Measurements from ENCODE around the gene NIT1.

The NIT1 gene

GRCh38 chr1:161153682-161154337 is 35.9 kb downstream of the NIT1 start, which contains the start of gene UFC1:
Gene UFC1 (plus strand): TSS chr1:161153978. CDS start chr1:161153998, 20 bp downstream.
- peak; percentile 94 for DNase-seq (ENCODE audit: low read depth)
- TF ChIP-seq, protein P1, sequence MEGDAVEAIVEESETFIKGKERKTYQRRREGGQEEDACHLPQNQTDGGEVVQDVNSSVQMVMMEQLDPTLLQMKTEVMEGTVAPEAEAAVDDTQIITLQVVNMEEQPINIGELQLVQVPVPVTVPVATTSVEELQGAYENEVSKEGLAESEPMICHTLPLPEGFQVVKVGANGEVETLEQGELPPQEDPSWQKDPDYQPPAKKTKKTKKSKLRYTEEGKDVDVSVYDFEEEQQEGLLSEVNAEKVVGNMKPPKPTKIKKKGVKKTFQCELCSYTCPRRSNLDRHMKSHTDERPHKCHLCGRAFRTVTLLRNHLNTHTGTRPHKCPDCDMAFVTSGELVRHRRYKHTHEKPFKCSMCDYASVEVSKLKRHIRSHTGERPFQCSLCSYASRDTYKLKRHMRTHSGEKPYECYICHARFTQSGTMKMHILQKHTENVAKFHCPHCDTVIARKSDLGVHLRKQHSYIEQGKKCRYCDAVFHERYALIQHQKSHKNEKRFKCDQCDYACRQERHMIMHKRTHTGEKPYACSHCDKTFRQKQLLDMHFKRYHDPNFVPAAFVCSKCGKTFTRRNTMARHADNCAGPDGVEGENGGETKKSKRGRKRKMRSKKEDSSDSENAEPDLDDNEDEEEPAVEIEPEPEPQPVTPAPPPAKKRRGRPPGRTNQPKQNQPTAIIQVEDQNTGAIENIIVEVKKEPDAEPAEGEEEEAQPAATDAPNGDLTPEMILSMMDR (IDR thresholded peaks at IDR 0.05; ENCODE audit: low read length, missing control alignments), result no peak

DNA sequence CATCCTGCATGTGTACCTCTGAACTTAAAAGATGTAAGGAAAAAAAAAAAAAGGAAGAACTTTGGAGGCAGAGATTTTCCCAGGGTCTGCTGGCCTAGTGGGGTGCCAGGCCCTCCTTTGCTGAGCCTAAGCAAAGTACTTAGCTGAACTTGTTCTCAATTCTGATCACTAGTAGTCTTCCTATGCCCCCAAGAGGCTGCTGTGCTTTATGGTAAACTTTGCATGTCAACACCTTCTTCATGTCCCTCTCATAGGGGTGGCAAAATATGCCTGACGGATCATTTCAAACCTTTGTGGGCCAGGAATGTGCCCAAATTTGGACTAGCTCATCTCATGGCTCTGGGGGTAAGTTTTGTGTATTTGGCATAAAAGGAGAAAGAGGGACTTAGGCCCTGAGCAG is 40.0 kb downstream of the NIT1 start:
- TF ChIP-seq, protein P1 (IDR thresholded peaks at IDR 0.05; ENCODE audit: low read length, missing control alignments), result no peak
- DNase-seq (ENCODE audit: low read depth), result no peak
- H3K4me3 ChIP-seq (replicated peaks; ENCODE audit: low read depth, low read length), result no peak overlapping the region

More at GRCh38 chr1:161153682-161154337, 35.9 kb downstream of the NIT1 start, which contains the start of gene UFC1:
- H3K4me3 ChIP-seq (replicated peaks; ENCODE audit: low read depth, low read length), result peak within 1 kb of the TSS; percentile 99

DNA sequence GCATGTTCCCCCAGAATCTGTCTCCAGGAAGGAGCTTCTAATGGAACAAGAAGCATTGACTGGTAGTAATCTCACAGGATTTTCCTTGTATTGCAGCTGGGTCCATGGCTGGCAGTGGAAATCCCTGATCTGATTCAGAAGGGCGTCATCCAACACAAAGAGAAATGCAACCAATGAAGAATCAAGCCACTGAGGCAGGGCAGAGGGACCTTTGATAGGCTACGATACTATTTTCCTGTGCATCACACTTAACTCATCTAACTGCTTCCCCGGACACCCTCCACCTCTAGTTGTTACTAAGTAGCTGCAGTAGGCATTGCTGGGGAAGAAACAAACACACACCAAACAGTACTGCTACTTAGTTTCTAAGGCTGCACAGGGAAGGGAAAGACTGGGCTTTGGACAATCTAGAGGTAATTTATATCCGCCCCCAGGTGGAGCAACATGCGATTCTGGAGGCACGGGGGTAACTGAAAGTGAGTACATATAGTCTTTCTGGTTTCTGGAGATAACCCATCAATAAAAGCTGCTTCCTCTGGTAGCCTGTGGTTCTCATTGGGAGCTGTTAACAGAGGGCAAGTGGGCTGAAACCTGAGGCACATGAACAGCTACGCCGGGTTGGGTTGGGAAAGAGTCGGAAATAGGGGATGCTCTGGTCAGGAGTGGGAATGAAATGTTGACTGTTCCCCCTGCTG is 40.6 kb downstream of the NIT1 start:
- DNase-seq (ENCODE audit: low read depth), result no peak
- H3K4me3 ChIP-seq (replicated peaks; ENCODE audit: low read depth, low read length), result peak overlapping the region; percentile 73
- TF ChIP-seq, protein P1 (IDR thresholded peaks at IDR 0.05; ENCODE audit: low read length, missing control alignments), result no peak

- DNase-seq (ENCODE audit: low read depth), result peak; percentile 90
- TF ChIP-seq, protein P1 (IDR thresholded peaks at IDR 0.05; ENCODE audit: low read length, missing control alignments), result peak; percentile 44
- H3K4me3 ChIP-seq (replicated peaks; ENCODE audit: low read depth, low read length), result peak within 1 kb of the TSS; percentile 73
These were observed 41.4 kb downstream of the NIT1 start, which contains the start of gene USP21 for GRCh38 chr1:161159087-161159912. Gene USP21 (plus strand): TSS chr1:161159500. CDS start chr1:161160641, 1,141 bp downstream.

GRCh38 chr1:161159913-161160243 is 42.0 kb downstream of the NIT1 start:
- peak overlapping the region; percentile 73 for H3K4me3 ChIP-seq (replicated peaks; ENCODE audit: low read depth, low read length)
- TF ChIP-seq, protein P1 (IDR thresholded peaks at IDR 0.05; ENCODE audit: low read length, missing control alignments), result no peak
- DNase-seq (ENCODE audit: low read depth), result no peak

- DNase-seq (ENCODE audit: low read depth), result no peak
- TF ChIP-seq, protein P1 (IDR thresholded peaks at IDR 0.05; ENCODE audit: low read length, missing control alignments), result no peak
- no peak overlapping the region for H3K4me3 ChIP-seq (replicated peaks; ENCODE audit: low read depth, low read length)
These were observed 42.8 kb downstream of the NIT1 start for GRCh38 chr1:161160671-161161145.
